SK-N-SH (cell line): ENCODE data around the gene KDM2A. TPM values are rescaled to one million over a fixed set of nuclear protein-coding genes. Genes with fewer than 3 reads are reported as not detected.

ENCODE experiments used
- CTCF ChIA-PET: fragments of 300-600, 350-600 bp; formaldehyde crosslinking; extraction: SDS; loops from one replicate; lab custom pipeline; 2021; lab: Yijun Ruan, JAX
- POLR2A ChIA-PET: fragments of 350-600 bp; sonication (Branson Sonifier 250); formaldehyde crosslinking; extraction: SDS; loops from one replicate; lab custom pipeline; 2020; ENCODE audit warnings: antibody characterized with exemption, inconsistent platforms; lab: Yijun Ruan, JAX
- DNase-seq: peaks from one replicate; pipeline ENCODE4 v3.0.0; 2012
- H2AFZ ChIP-seq: fragments of 200-600 bp; sonication (generic); 2 replicates; pipeline ENCODE4 v1.8.1; 2016; ENCODE audit warnings: antibody characterized with exemption, mild to moderate bottlenecking, low read depth
- H3F3A ChIP-seq: fragments of 200-600 bp; sonication (generic); replicated peaks from 2 replicates; pipeline ENCODE3; 2016; ENCODE audit warnings: antibody characterized with exemption, mild to moderate bottlenecking; ENCODE audit not compliant: insufficient read depth
- H3K27ac ChIP-seq, 2 experiments: fragments of 200-500 bp in 1 of 2; fragments of 200-600 bp in 1 of 2; sonication (Bioruptor generic) in 1 of 2; sonication (generic), shearing (Covaris generic) in 1 of 2; 2 replicates each; pipeline versions ENCODE4 v1.5.1 to v1.6.1; 2014 to 2016; ENCODE audit warnings: low read depth in 2 of 2, inconsistent platforms in 1 of 2, low read length in 1 of 2, mild to moderate bottlenecking in 1 of 2, mixed read lengths in 1 of 2
- H3K27me3 ChIP-seq: fragments of 200-600 bp; sonication (generic), shearing (Covaris generic); 2 replicates; pipeline ENCODE4 v1.6.1; 2016; ENCODE audit warnings: mixed run types; ENCODE audit not compliant: insufficient read depth
- H3K36me3 ChIP-seq, 2 experiments: fragments of 200-500 bp in 1 of 2; fragments of 200-600 bp in 1 of 2; sonication (Bioruptor generic) in 1 of 2; sonication (generic) in 1 of 2; replicated peaks in 1 of 2; 2 replicates each; pipeline versions ENCODE3 to v1.5.1; 2014 to 2016; ENCODE audit warnings: low read length in 1 of 2, mild to moderate bottlenecking in 1 of 2; ENCODE audit not compliant: insufficient read depth in 2 of 2, control insufficient read depth in 1 of 2
- H3K4me1 ChIP-seq, 2 experiments: fragments of 200-500 bp in 1 of 2; fragments of 200-600 bp in 1 of 2; sonication (Bioruptor generic) in 1 of 2; sonication (generic), shearing (Covaris generic) in 1 of 2; 2 replicates each; pipeline versions ENCODE4 v1.5.1 to v1.6.1; 2014 to 2016; ENCODE audit warnings: low read depth in 1 of 2, low read length in 1 of 2, mixed run types in 1 of 2; ENCODE audit not compliant: insufficient read depth in 2 of 2, control insufficient read depth in 1 of 2
- H3K4me2 ChIP-seq: fragments of 200-600 bp; sonication (generic), shearing (Covaris generic); 2 replicates; pipeline ENCODE4 v1.6.1; 2017; ENCODE audit warnings: mixed run types
- H3K4me3 ChIP-seq, 2 experiments: fragments of 200-500 bp in 1 of 2; fragments of 200-600 bp in 1 of 2; sonication (Bioruptor generic) in 1 of 2; sonication (generic), shearing (Covaris generic) in 1 of 2; 2 replicates each; pipeline versions ENCODE4 v1.5.1 to v1.8.1; 2014 to 2016; ENCODE audit warnings: low read depth in 2 of 2, inconsistent platforms in 1 of 2, low read length in 1 of 2, mild to moderate bottlenecking in 1 of 2, mixed read lengths in 1 of 2, moderate library complexity in 1 of 2
- H3K79me2 ChIP-seq: fragments of 200-600 bp; sonication (generic); 2 replicates; pipeline ENCODE4 v1.8.1; 2017; ENCODE audit warnings: mild to moderate bottlenecking; ENCODE audit not compliant: insufficient read depth
- H3K9ac ChIP-seq: fragments of 200-600 bp; sonication (generic); 2 replicates; pipeline ENCODE4 v1.6.1; 2017; ENCODE audit warnings: mixed run types
- H3K9me2 ChIP-seq: fragments of 200-600 bp; sonication (generic); 2 replicates; pipeline ENCODE4 v1.6.1; 2017; ENCODE audit warnings: mixed run types
- H3K9me3 ChIP-seq: fragments of 200-600 bp; sonication (generic); 2 replicates; pipeline ENCODE4 v1.6.1; 2017; ENCODE audit warnings: mixed run types, mild to moderate bottlenecking, moderate library complexity
- H4K20me1 ChIP-seq: fragments of 200-600 bp; sonication (generic); 2 replicates; pipeline ENCODE4 v1.6.1; 2017; ENCODE audit warnings: mild to moderate bottlenecking, mixed run types; ENCODE audit not compliant: insufficient read depth
- CHD2 ChIP-seq: fragments of 150-350 bp; IDR thresholded peaks from 2 replicates; pipeline ENCODE4 v1.6.1; 2018; ENCODE audit warnings: low read length; ENCODE audit not compliant: partially characterized antibody
- EP300 ChIP-seq, 2 experiments: IDR thresholded peaks; 2 replicates each; pipeline versions ENCODE4 v1.4.0 to v1.6.1; 2012; ENCODE audit warnings: borderline replicate concordance in 1 of 2, low read depth in 1 of 2, low read length in 1 of 2
- FOSL2 ChIP-seq: IDR thresholded peaks from 2 replicates; pipeline ENCODE4 v1.4.0; 2012; ENCODE audit warnings: low read depth, mild to moderate bottlenecking, moderate library complexity, borderline replicate concordance
- MXI1 ChIP-seq: IDR thresholded peaks from 2 replicates; pipeline ENCODE4 v1.6.1; 2012; ENCODE audit warnings: mild to moderate bottlenecking, low read depth, low read length, improper control_type of control experiment
- RCOR1 ChIP-seq: fragments of 150-350 bp; IDR thresholded peaks from 2 replicates; pipeline ENCODE4 v1.6.1; 2017; ENCODE audit warnings: antibody characterized with exemption, low read length
- RFX5 ChIP-seq: IDR thresholded peaks from 2 replicates; pipeline ENCODE4 v1.6.1; 2012; ENCODE audit warnings: mild to moderate bottlenecking, improper control_type of control experiment, low read length
- SIN3A ChIP-seq: IDR thresholded peaks from 2 replicates; pipeline ENCODE4 v1.6.1; 2012; ENCODE audit warnings: low read depth, mild to moderate bottlenecking, low read length, moderate library complexity, borderline replicate concordance
- TEAD4 ChIP-seq: IDR thresholded peaks from 2 replicates; pipeline ENCODE4 v1.4.0; 2012; ENCODE audit warnings: mild to moderate bottlenecking, borderline replicate concordance; ENCODE audit not compliant: insufficient read depth
- WGBS: methylation state at CpG from one replicate; pipeline ENCODE4 v1.1.6; 2017; ENCODE audit warnings: low lambda C conversion rate; 5-methylcytosine and 5-hydroxymethylcytosine counted together
- polyA plus RNA-seq, 3 experiments: library from polyadenylated mRNA; depleted of rRNA; stranded (reverse); fragments of >200 nt; gene quantifications; 2 replicates each; pipeline ENCODE4 v1.2.3, GENCODE V29; 2012
- TF ChIP-seq, protein P1 (sequence below): fragments of 150-350 bp; IDR thresholded peaks from 2 replicates; pipeline ENCODE4 v1.6.1; 2017; ENCODE audit warnings: antibody characterized with exemption, low read length, low read depth, borderline replicate concordance
- TF ChIP-seq, protein P2 (sequence below): IDR thresholded peaks from 2 replicates; pipeline ENCODE4 v1.6.1; 2012; ENCODE audit warnings: mild to moderate bottlenecking, low read depth, low read length, moderate library complexity
- TF ChIP-seq, protein P3 (sequence below): fragments of 200-600 bp; sonication (generic); IDR thresholded peaks from 2 replicates; pipeline ENCODE4 v1.6.1; 2017; ENCODE audit warnings: antibody characterized with exemption, mild to moderate bottlenecking, moderate library complexity

KDM2A gene
- polyA plus RNA-seq, 1 of the 3 experiments (the other 2 are of a cell fraction) = 28.4 TPM

DNA sequence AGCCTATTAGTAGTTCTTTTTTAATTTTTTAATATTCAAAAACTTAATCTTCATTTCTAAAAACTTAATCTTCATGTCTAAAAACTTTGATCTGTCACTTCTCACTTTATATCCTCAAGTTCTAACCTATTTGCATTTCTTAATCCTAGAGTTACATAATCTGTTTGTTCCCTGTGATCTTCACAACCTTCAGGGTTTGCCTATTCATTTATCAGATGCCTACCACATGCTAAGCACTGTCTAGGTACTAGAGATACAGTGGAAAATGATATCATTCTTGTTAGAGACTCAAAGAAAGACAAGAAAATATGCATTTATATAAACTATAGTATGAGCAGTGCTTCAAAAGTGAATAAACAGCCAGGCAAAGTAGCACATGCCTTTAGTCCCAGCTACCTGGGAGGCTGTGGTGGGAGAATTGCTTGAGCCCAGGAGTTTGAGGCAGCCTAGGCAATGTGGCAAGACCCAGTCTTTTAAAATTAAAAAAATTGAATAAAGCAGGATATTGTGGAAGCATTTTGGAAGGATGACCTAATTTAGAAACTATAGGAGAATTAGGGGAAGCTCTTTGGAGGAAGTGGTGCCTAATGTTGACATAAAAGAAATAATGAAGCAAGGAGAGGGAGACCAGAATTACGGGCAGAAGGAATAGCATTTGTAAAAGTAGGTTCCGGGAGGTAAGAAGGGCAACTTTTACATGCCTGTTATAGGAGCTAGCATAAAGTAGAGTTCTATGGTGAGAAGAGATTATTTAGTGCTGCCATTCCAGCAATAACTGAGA lies 92.8 kb downstream of the KDM2A start:
- H2AFZ ChIP-seq = no peak overlapping the region
- no peaks in the 10 kb centered on the region for H4K20me1 ChIP-seq
- H3K4me3 ChIP-seq = no peak overlapping the region
- WGBS = 98% methylated on average over 2 of the region's 2 CpGs
- no peak for DNase-seq
- CTCF ChIA-PET = no interaction called here
- H3K9me3 ChIP-seq = no peaks in the 10 kb centered on the region
- no peaks in the 10 kb centered on the region for H3K27me3 ChIP-seq
- H3K36me3 ChIP-seq = peaks cover 16 to 43% of the 10 kb centered on the region in 2 experiments
- H3K4me1 ChIP-seq = no peaks in the 10 kb centered on the region
- H3K9me2 ChIP-seq = no peaks in the 10 kb centered on the region
- H3K4me2 ChIP-seq = no peak overlapping the region
- no peak for TF ChIP-seq MXI1
- no peak for TF ChIP-seq EP300 (IDR thresholded peaks at IDR 0.05; ENCODE audit: borderline replicate concordance in 1 of 2, low read depth in 1 of 2, low read length in 1 of 2)
- TF ChIP-seq, all 33 proteins: peak for 0
- POLR2A ChIA-PET = no interaction called here
- peaks cover 7% of the 10 kb centered on the region for H3F3A ChIP-seq
- no peak overlapping the region for H3K9ac ChIP-seq
- H3K27ac ChIP-seq = no peak overlapping the region
- no peaks in the 10 kb centered on the region for H3K79me2 ChIP-seq

DNA sequence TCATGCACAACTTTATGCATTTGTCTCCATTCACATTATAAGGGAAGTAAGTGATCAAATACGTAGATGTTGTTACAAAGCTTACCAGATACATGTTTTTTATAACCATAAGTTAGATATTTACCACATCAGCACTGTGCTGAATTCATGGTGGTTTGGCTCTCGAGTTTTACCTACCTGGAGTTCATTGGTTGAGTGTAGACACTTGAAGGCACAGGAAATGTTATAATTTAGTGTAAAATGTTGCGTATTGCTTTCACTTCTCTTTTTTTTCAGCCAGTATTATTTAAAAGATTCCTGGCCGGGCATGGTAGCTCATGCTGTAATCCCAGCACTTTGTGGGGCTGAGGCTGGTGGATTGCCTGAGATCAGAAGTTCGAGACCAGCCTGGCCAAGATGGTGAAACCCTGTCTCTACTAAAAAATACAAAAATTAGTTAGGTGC lies 94.1 kb downstream of the KDM2A start:
- CTCF ChIA-PET = no interaction called here
- no peaks in the 10 kb centered on the region for H3K27me3 ChIP-seq
- 96% methylated on average over 5 of the region's 5 CpGs for WGBS

DNA sequence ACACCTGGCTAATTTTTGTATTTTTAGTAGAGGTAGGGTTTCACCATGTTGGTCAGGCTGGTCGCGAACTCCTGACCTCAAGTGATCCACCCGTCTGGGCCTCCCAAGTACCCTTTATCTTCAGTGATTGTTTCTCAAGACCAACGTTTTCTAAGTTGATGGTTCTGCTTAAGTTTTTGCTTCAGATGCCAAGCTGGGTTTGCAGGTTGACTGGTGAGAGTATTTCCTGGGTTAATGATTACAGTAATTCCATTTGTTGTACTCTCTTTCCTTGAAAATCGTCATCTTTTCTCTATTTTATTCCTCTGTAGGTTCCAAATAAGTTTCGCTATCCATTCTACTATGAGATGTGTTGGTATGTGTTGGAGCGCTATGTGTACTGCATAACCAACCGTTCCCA lies 108.7 kb downstream of the KDM2A start:
- POLR2A ChIA-PET = no interaction called here
- H3K4me3 ChIP-seq = no peak overlapping the region
- DNase-seq = no peak
- 95% methylated on average over 8 of the region's 8 CpGs for WGBS
- TF ChIP-seq TEAD4 (no peak), FOSL2 (no peak), CHD2 (no peak), RFX5 (no peak)
- TF ChIP-seq, protein P1, sequence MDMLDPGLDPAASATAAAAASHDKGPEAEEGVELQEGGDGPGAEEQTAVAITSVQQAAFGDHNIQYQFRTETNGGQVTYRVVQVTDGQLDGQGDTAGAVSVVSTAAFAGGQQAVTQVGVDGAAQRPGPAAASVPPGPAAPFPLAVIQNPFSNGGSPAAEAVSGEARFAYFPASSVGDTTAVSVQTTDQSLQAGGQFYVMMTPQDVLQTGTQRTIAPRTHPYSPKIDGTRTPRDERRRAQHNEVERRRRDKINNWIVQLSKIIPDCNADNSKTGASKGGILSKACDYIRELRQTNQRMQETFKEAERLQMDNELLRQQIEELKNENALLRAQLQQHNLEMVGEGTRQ = no peak
- TF ChIP-seq, protein P2, sequence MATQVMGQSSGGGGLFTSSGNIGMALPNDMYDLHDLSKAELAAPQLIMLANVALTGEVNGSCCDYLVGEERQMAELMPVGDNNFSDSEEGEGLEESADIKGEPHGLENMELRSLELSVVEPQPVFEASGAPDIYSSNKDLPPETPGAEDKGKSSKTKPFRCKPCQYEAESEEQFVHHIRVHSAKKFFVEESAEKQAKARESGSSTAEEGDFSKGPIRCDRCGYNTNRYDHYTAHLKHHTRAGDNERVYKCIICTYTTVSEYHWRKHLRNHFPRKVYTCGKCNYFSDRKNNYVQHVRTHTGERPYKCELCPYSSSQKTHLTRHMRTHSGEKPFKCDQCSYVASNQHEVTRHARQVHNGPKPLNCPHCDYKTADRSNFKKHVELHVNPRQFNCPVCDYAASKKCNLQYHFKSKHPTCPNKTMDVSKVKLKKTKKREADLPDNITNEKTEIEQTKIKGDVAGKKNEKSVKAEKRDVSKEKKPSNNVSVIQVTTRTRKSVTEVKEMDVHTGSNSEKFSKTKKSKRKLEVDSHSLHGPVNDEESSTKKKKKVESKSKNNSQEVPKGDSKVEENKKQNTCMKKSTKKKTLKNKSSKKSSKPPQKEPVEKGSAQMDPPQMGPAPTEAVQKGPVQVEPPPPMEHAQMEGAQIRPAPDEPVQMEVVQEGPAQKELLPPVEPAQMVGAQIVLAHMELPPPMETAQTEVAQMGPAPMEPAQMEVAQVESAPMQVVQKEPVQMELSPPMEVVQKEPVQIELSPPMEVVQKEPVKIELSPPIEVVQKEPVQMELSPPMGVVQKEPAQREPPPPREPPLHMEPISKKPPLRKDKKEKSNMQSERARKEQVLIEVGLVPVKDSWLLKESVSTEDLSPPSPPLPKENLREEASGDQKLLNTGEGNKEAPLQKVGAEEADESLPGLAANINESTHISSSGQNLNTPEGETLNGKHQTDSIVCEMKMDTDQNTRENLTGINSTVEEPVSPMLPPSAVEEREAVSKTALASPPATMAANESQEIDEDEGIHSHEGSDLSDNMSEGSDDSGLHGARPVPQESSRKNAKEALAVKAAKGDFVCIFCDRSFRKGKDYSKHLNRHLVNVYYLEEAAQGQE = no peak
- H3K9ac ChIP-seq = no peak overlapping the region
- no peak overlapping the region for H3K4me2 ChIP-seq
- peaks cover 13% of the 10 kb centered on the region for H3F3A ChIP-seq
- H2AFZ ChIP-seq = no peak overlapping the region
- H3K27ac ChIP-seq = no peak overlapping the region
- no peaks in the 10 kb centered on the region for H3K79me2 ChIP-seq
- CTCF ChIA-PET = interaction anchor here (0.8 to 2.4 kb wide), 2 partner anchors 12 to 35 kb away, joined by 4 to 8 read pairs; no protein-coding TSS in a partner anchor
- H3K36me3 ChIP-seq = peaks cover 32 to 66% of the 10 kb centered on the region in 2 experiments
- H3K27me3 ChIP-seq = no peaks in the 10 kb centered on the region
- no peaks in the 10 kb centered on the region for H3K4me1 ChIP-seq
- no peaks in the 10 kb centered on the region for H3K9me2 ChIP-seq
- no peaks in the 10 kb centered on the region for H4K20me1 ChIP-seq
- no peaks in the 10 kb centered on the region for H3K9me3 ChIP-seq

More for the DNA sequence above, 94.1 kb downstream of the KDM2A start:
- POLR2A ChIA-PET = no interaction called here
- Histone ChIP-seq H3K4me3 (no peak overlapping the region), H3K9me3 (no peaks in the 10 kb centered on the region), H3K79me2 (no peaks in the 10 kb centered on the region), H3K9ac (no peak overlapping the region), H3K36me3 (peaks cover 26 to 43% of the 10 kb centered on the region in 2 experiments), H3K9me2 (no peaks in the 10 kb centered on the region), H3F3A (peaks cover 7% of the 10 kb centered on the region)
- DNase-seq = no peak
- TF ChIP-seq SIN3A = no peak
- TF ChIP-seq, protein P3, sequence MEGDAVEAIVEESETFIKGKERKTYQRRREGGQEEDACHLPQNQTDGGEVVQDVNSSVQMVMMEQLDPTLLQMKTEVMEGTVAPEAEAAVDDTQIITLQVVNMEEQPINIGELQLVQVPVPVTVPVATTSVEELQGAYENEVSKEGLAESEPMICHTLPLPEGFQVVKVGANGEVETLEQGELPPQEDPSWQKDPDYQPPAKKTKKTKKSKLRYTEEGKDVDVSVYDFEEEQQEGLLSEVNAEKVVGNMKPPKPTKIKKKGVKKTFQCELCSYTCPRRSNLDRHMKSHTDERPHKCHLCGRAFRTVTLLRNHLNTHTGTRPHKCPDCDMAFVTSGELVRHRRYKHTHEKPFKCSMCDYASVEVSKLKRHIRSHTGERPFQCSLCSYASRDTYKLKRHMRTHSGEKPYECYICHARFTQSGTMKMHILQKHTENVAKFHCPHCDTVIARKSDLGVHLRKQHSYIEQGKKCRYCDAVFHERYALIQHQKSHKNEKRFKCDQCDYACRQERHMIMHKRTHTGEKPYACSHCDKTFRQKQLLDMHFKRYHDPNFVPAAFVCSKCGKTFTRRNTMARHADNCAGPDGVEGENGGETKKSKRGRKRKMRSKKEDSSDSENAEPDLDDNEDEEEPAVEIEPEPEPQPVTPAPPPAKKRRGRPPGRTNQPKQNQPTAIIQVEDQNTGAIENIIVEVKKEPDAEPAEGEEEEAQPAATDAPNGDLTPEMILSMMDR = no peak
- TF ChIP-seq RCOR1 = no peak
- TF ChIP-seq, all 33 proteins: peak for 0
- Histone ChIP-seq H4K20me1 (no peaks in the 10 kb centered on the region), H3K4me2 (no peak overlapping the region), H2AFZ (no peak overlapping the region), H3K27ac (no peak overlapping the region), H3K4me1 (no peaks in the 10 kb centered on the region)
